ENCODE data around the gene RIT1. TPM values are rescaled to one million over a fixed set of nuclear protein-coding genes. Genes with fewer than 3 reads are reported as not detected.

RIT1 gene
- total and polyA plus RNA-seq, 2 of the 13 experiments (the other 11 are each of a cell fraction or from before 2014, with no cell fraction given), result 12.2 to 32.2 TPM

- TF ChIP-seq ZNF574 (CRISPR knock-in tag; IDR thresholded peaks at IDR 0.05) (peak; percentile 38), CENPT (CRISPR knock-in tag; IDR thresholded peaks at IDR 0.05; ENCODE audit: low read depth) (no peak), ELF1 (CRISPR knock-in tag; IDR thresholded peaks at IDR 0.05) (peak; percentile 83), ZNF557 (CRISPR knock-in tag; IDR thresholded peaks at IDR 0.05) (no peak), GLI4 (CRISPR knock-in tag; IDR thresholded peaks at IDR 0.05; ENCODE audit: borderline replicate concordance) (no peak), IRF1 (CRISPR knock-in tag; IDR thresholded peaks at IDR 0.05; ENCODE audit: low read depth) (no peak), ZNF264 (CRISPR knock-in tag; IDR thresholded peaks at IDR 0.05) (no peak), ZNF609 (CRISPR knock-in tag; IDR thresholded peaks at IDR 0.05; ENCODE audit: borderline replicate concordance) (no peak; the same call in 1 of the 2 replicates), ZNF280B (CRISPR knock-in tag; IDR thresholded peaks at IDR 0.05; ENCODE audit: borderline replicate concordance) (no peak), ZSCAN9 (CRISPR knock-in tag; IDR thresholded peaks at IDR 0.05; ENCODE audit: borderline replicate concordance) (0 out of 2 replicates have a peak, but pooled peaks have one; percentile 38), SPEN (CRISPR knock-in tag; IDR thresholded peaks at IDR 0.05; ENCODE audit: low read depth) (peak; percentile 69), ZNF331 (CRISPR knock-in tag; IDR thresholded peaks at IDR 0.05) (peak; percentile 70), ZNF576 (CRISPR knock-in tag; IDR thresholded peaks at IDR 0.05) (no peak), SMAD9 (CRISPR knock-in tag; IDR thresholded peaks at IDR 0.05) (no peak), PRDM4 (CRISPR knock-in tag; IDR thresholded peaks at IDR 0.05; ENCODE audit: borderline replicate concordance) (no peak), ARNT2 (CRISPR knock-in tag; IDR thresholded peaks at IDR 0.05; ENCODE audit: low read depth) (no peak)
Observed at GRCh38 chr1:155940482-155940992, 29.4 kb upstream of the RIT1 start (continued).
